HG02763 (cell line): ENCODE results near the gene NDUFB4.
"Not testable (repeated sequence)": the region's sequence is repeated elsewhere in the genome, so short reads cannot be mapped to it uniquely, and the experiment has no call there.

Experiments
- ATAC-seq: cut with Tn5 transposase; IDR thresholded peaks from one replicate; pipeline ENCODE4 v1.9.1; 2021; ENCODE audit warnings: mild to moderate bottlenecking, moderate library complexity; ENCODE audit not compliant: unreplicated experiment

NDUFB4 gene

DNA sequence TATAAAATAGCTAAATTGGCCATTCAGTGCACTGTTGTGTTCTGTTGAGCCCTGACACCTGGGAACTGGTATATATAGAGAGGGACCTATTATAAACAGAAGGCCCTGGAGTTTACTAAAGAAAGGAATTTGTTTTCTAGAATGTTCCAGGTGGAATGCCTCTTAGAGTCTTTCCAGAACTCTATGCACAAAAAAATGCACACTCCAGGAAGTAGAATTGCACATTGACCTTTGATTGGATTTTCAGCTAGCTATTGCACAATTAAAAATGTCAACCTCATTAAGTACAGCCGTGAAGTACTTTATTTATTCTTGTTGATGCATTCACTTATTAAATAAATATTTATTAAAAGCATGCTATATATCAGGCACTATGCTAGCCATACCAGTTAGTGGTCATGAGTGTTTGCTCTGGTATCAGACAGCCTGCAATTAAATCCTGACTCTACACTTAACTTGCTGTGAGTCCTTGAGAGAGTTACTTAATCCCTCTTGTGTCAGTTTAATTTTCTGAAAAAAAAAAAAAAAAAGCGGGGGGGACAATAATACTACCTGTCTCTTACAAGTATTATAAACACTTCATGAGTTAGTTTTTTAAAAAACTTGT lies 40.8 kb downstream of the NDUFB4 start:
- no peak for ATAC-seq

DNA sequence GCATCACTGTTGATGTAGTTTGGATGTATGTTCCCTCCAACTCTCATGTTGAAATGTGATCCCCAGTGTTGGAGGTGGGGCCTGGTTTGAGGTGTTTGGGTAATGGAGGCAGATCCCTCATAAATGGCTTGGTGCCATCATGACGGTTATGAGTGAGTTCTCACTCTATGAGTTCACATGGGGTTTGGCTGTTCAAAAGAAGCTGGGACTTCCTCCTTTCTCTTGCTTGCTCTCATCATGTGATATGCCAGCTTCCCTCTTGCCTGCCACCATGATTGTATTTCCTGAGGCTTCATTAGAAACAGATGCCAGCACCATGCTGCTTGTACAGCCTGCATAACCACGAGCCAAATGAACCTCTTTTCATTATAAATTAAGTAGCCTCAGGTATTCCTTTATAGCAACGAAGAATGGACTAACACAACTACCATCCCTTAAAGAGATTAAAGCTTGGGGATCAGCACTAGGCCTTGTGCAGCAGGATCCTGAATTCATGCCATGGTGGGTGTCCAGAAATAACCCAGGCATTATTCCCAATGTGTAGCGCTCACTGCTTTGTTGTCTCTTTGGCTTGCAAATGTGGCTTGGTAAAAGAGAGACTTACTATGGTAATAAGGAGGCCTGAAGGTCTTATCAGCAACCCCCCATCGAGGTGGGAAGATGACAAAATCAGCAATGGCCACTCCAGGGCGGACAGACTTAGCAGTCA lies 41.9 kb downstream of the NDUFB4 start:
- ATAC-seq: no peak

DNA sequence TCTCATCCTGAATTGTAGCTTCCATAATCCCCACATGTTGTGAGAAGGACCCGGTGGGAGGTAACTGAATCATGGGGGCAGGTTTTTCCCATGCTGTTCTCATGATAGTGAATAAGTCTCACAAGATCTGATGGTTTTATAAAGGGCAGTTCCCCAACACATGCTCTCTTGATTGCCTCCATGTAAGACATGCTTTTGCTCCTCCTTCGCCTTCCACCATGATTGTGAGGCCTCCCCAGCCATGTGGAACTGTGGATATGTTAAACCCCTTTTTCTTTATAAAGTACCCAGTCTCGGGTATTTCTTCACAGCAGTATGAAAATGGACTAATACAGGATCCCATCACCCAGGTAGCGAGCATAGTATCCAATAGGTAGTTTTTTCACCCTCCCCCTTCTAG lies 42.7 kb downstream of the NDUFB4 start:
- not testable (repeated sequence) for ATAC-seq

DNA sequence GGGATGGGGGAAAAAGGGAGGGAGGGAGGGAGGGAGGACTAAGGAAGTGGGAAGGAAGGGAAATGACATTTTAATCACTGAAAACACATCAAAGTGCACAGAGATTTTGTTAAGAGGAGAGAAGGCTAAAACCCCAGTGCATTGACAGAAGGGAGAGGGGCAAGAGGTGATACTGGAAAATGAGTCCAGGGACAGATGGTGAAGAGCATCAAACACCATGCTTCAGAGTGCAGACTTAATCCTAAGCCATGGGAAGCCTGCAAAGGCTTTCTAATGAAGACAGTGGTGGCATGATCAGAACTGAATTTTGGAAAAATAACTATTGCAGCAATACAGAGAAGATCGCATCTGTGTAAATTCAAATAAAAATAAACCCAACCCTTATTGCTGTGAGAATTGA lies 44.1 kb downstream of the NDUFB4 start:
- no peak for ATAC-seq

GRCh38 chr3:120641696-120642246 lies 45.6 kb downstream of the NDUFB4 start:
- no peak for ATAC-seq

DNA sequence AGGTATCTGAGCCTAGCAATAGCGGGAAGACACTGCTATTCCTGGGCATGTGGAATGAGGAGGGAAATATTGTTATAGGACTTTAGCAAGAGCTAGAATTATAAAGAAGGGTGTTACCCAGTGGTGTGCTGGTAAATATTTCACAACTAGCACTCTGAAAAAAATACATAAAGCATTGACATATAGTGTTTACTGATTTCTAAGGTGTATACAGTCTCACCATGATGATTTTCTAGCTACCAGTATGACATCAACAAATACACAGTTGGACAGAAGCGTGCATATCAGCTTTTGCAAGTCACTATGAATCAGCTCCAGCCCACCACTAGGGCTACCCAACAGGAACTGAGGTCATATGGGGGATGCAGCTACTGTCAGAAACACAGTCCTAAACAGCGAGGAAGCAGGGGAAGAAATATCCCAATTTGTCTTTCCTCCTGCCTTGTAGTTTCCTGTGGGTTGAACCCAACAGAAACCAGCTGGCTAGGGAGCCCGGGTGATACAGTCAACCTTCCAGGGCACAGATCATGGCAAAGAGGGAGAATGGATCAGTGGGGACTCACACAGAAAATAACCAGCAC lies 46.3 kb downstream of the NDUFB4 start:
- no peak for ATAC-seq

DNA sequence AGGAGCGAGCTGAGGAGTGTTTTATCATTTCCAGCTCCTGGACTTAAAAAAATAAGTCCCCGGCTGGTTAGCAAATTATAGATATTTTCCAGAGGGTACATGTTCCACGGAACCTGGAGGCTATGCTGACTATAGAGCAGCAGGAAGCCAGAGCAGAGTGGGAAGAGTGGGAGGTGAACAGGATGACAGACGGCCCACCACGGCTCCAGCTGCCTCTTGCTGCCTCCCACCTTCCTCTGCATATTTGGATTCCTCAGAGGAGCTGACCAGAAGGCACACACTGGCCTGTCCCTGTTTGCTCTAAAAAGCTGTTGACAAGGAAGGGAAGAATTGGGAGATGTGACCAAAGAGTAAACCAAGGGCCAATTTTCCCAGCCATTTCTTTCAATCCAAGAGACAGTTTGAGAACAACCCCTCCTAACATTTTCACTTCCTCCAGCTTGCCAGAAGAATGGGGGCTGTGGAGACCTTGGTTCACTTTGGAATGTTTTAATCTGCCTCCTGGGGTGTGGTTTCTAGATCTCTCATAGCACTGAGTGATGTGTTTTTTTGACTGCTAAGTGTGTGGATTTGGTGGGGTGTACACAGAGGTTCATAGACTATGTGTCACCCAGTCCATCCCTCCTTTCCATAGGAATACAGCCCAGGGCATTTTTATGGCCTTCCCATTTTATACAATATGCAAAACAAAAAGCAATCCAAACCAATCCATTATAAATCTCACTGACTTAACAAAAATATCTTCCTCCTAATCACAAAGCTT lies 49.1 kb downstream of the NDUFB4 start:
- no peak for ATAC-seq

GRCh38 chr3:120646771-120647432 lies 50.8 kb downstream of the NDUFB4 start:
- no peak for ATAC-seq

GRCh38 chr3:120648290-120648689 lies 52.2 kb downstream of the NDUFB4 start:
- ATAC-seq: no peak

DNA sequence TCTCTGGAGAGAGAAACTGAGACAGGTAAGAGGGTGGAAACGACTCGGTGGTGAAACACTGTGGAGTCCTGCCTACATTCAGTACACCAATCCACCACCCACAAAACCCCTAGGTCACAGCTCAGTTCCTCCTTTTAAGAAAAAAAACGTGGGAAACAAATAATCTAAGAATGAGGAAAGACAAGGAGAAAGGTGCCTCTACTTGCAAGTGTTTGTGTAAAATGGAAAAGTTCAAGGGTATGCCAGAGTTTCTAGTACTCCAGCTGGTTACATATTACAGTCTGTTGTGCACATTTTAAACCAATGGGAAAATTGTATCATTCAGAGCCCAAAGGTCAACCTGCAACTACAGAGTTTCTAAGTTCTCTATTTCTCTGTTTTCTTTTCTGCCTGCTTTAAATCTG lies 53.7 kb downstream of the NDUFB4 start:
- no peak for ATAC-seq

DNA sequence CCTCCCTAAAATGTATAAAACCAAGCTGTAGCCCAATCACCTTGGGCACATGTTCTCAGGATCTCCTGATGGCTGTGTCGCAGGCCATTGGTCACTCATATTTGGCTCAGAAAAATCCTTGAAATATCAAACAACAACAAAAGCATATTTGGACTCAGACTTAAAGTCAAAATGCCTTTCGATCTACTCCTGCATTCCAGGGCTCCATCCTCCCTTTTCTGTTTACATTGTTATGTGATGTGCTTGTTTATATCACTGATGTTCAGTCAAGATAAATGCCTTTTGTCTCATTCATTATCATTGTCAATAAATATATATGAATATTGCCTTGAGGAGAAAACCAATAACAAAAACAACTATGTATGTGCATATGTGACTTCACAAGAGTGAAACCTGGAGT lies 54.2 kb downstream of the NDUFB4 start:
- ATAC-seq: no peak
